T-helper 17 cell (primary cell): ENCODE measurements around the gene PRKCE. TPM values are rescaled to one million over a fixed set of nuclear protein-coding genes. Genes with fewer than 3 reads are reported as not detected.

Experiments
- ATAC-seq: fragments of 150-1000 bp; cut with Tn5 transposase; 2 replicates; pipeline ENCODE4 v1.10.0; 2021; ENCODE audit warnings: mild to moderate bottlenecking, moderate library complexity
- DNase-seq, 3 donors: peaks; one replicate each; pipeline versions ENCODE4 v3.0.0 to v3.0.0-alpha.2; 2020 to 2021
- H3K9me3 ChIP-seq: one replicate; pipeline ENCODE4 v1.7.0; 2013; ENCODE audit warnings: low read length, mild to moderate bottlenecking; ENCODE audit not compliant: control insufficient read depth, poor library complexity, severe bottlenecking
- H3K27ac Mint-ChIP-seq: one replicate; pipeline ENCODE4 v1.8.0; 2022; ENCODE audit warnings: mild to moderate bottlenecking, moderate library complexity, mixed read lengths
- H3K27me3 Mint-ChIP-seq: one replicate; pipeline ENCODE4 v1.8.0; 2022; ENCODE audit warnings: mixed read lengths
- H3K36me3 Mint-ChIP-seq: one replicate; pipeline ENCODE4 v1.8.0; 2022; ENCODE audit warnings: low read depth, mixed read lengths
- H3K4me1 Mint-ChIP-seq: one replicate; pipeline ENCODE4 v1.8.0; 2022; ENCODE audit warnings: mild to moderate bottlenecking, mixed read lengths
- H3K4me3 Mint-ChIP-seq: one replicate; pipeline ENCODE4 v1.8.0; 2022; ENCODE audit warnings: mild to moderate bottlenecking, moderate library complexity, mixed read lengths
- total RNA-seq, 4 donors: library from RNA in 2 of 4; stranded (reverse) in 2 of 4; gene quantifications; one replicate each; pipeline ENCODE4 v1.2.3 and lab custom pipeline; 2022 to 2026

PRKCE gene
- total RNA-seq, 2 donors from 2014 or later: 17.6 to 23.7 TPM

- H3K9me3 ChIP-seq: no peaks in the 10 kb centered on the region
- Mint-ChIP-seq H3K27ac (no peak overlapping the region), H3K4me3 (no peak overlapping the region), H3K4me1 (peaks cover 27% of the 10 kb centered on the region), H3K27me3 (no peaks in the 10 kb centered on the region), H3K36me3 (peaks cover 11% of the 10 kb centered on the region)
- DNase-seq (no peak), ATAC-seq (no peak)
Measured at GRCh38 chr2:45734336-45734735, 82.9 kb downstream of the PRKCE start.

- H3K27me3 Mint-ChIP-seq: no peaks in the 10 kb centered on the region
- H3K4me1 Mint-ChIP-seq: peaks cover 29% of the 10 kb centered on the region
- no peak for ATAC-seq
Measured at GRCh38 chr2:45734952-45735351, 83.5 kb downstream of the PRKCE start.

GRCh38 chr2:45736757-45737704 is 85.6 kb downstream of the PRKCE start:
- H3K27me3 Mint-ChIP-seq: no peaks in the 10 kb centered on the region
- H3K4me1 Mint-ChIP-seq: peaks cover 35% of the 10 kb centered on the region
- H3K36me3 Mint-ChIP-seq: peaks cover 11% of the 10 kb centered on the region
- no peak overlapping the region for H3K27ac Mint-ChIP-seq
- H3K9me3 ChIP-seq: no peaks in the 10 kb centered on the region
- no peak overlapping the region for H3K4me3 Mint-ChIP-seq
- DNase-seq (no peak), ATAC-seq (no peak)

More at GRCh38 chr2:45734952-45735351, 83.5 kb downstream of the PRKCE start:
- Mint-ChIP-seq H3K27ac (no peak overlapping the region), H3K36me3 (peaks cover 11% of the 10 kb centered on the region), H3K4me3 (no peak overlapping the region)
- H3K9me3 ChIP-seq: no peaks in the 10 kb centered on the region
- no peak for DNase-seq

GRCh38 chr2:45739796-45740485 is 88.5 kb downstream of the PRKCE start:
- H3K9me3 ChIP-seq: no peaks in the 10 kb centered on the region
- DNase-seq (no peak), ATAC-seq (no peak)
- Mint-ChIP-seq H3K36me3 (peaks cover 11% of the 10 kb centered on the region), H3K27me3 (no peaks in the 10 kb centered on the region), H3K27ac (no peak overlapping the region), H3K4me1 (peaks cover 30% of the 10 kb centered on the region), H3K4me3 (no peak overlapping the region)

- ATAC-seq: no peak
- Mint-ChIP-seq H3K4me1 (peaks cover 21% of the 10 kb centered on the region), H3K27ac (no peak overlapping the region), H3K27me3 (no peaks in the 10 kb centered on the region), H3K4me3 (no peak overlapping the region), H3K36me3 (peaks cover 11% of the 10 kb centered on the region)
- DNase-seq: no peak
- no peaks in the 10 kb centered on the region for H3K9me3 ChIP-seq
Measured at GRCh38 chr2:45741161-45741850, 89.8 kb downstream of the PRKCE start.

GRCh38 chr2:45743531-45744396 is 92.3 kb downstream of the PRKCE start:
- peaks cover 12% of the 10 kb centered on the region for H3K4me1 Mint-ChIP-seq
- no peak for DNase-seq

GRCh38 chr2:45745231-45745630 is 93.8 kb downstream of the PRKCE start:
- no peaks in the 10 kb centered on the region for H3K27me3 Mint-ChIP-seq
- no peak overlapping the region for H3K4me3 Mint-ChIP-seq
- no peaks in the 10 kb centered on the region for H3K9me3 ChIP-seq
- DNase-seq: no peak
- H3K4me1 Mint-ChIP-seq: peaks cover 16% of the 10 kb centered on the region
- no peaks in the 10 kb centered on the region for H3K36me3 Mint-ChIP-seq
- ATAC-seq: no peak
- no peak overlapping the region for H3K27ac Mint-ChIP-seq

More at GRCh38 chr2:45743531-45744396, 92.3 kb downstream of the PRKCE start:
- no peaks in the 10 kb centered on the region for H3K9me3 ChIP-seq
- no peak overlapping the region for H3K4me3 Mint-ChIP-seq
- H3K27ac Mint-ChIP-seq: no peak overlapping the region
- no peaks in the 10 kb centered on the region for H3K36me3 Mint-ChIP-seq
- no peak for ATAC-seq
- H3K27me3 Mint-ChIP-seq: no peaks in the 10 kb centered on the region

- no peak for ATAC-seq
- H3K9me3 ChIP-seq: no peaks in the 10 kb centered on the region
- H3K27me3 Mint-ChIP-seq: no peaks in the 10 kb centered on the region
Measured at GRCh38 chr2:45746888-45747287, 95.4 kb downstream of the PRKCE start.

GRCh38 chr2:45747363-45747762 is 95.9 kb downstream of the PRKCE start:
- no peak overlapping the region for H3K4me3 Mint-ChIP-seq
- H3K4me1 Mint-ChIP-seq: peaks cover 13% of the 10 kb centered on the region
- H3K27me3 Mint-ChIP-seq: no peaks in the 10 kb centered on the region
- H3K27ac Mint-ChIP-seq: no peak overlapping the region
- no peaks in the 10 kb centered on the region for H3K36me3 Mint-ChIP-seq
- H3K9me3 ChIP-seq: no peaks in the 10 kb centered on the region
- DNase-seq (no peak), ATAC-seq (no peak)

More at GRCh38 chr2:45746888-45747287, 95.4 kb downstream of the PRKCE start:
- no peak overlapping the region for H3K4me3 Mint-ChIP-seq
- H3K27ac Mint-ChIP-seq: no peak overlapping the region
- H3K36me3 Mint-ChIP-seq: no peaks in the 10 kb centered on the region
- peaks cover 13% of the 10 kb centered on the region for H3K4me1 Mint-ChIP-seq
- no peak for DNase-seq

GRCh38 chr2:45748239-45748638 is 96.8 kb downstream of the PRKCE start:
- DNase-seq: no peak
- H3K4me3 Mint-ChIP-seq: no peak overlapping the region
- peaks cover 13% of the 10 kb centered on the region for H3K4me1 Mint-ChIP-seq
- no peak for ATAC-seq
- no peaks in the 10 kb centered on the region for H3K36me3 Mint-ChIP-seq
- H3K27ac Mint-ChIP-seq: no peak overlapping the region
- no peaks in the 10 kb centered on the region for H3K27me3 Mint-ChIP-seq
- no peaks in the 10 kb centered on the region for H3K9me3 ChIP-seq

- no peaks in the 10 kb centered on the region for H3K9me3 ChIP-seq
- H3K36me3 Mint-ChIP-seq: no peaks in the 10 kb centered on the region
Measured at GRCh38 chr2:45750001-45750400, 98.5 kb downstream of the PRKCE start.

GRCh38 chr2:45750484-45750883 is 99.0 kb downstream of the PRKCE start:
- Mint-ChIP-seq H3K4me3 (no peak overlapping the region), H3K36me3 (no peaks in the 10 kb centered on the region), H3K27me3 (no peaks in the 10 kb centered on the region), H3K4me1 (peaks cover 19% of the 10 kb centered on the region), H3K27ac (no peak overlapping the region)
- no peaks in the 10 kb centered on the region for H3K9me3 ChIP-seq
- ATAC-seq: no peak
- DNase-seq: no peak

More at GRCh38 chr2:45750001-45750400, 98.5 kb downstream of the PRKCE start:
- ATAC-seq (no peak), DNase-seq (no peak)
- Mint-ChIP-seq H3K4me3 (no peak overlapping the region), H3K4me1 (peaks cover 18% of the 10 kb centered on the region), H3K27me3 (no peaks in the 10 kb centered on the region), H3K27ac (no peak overlapping the region)
